Measurements from ENCODE around the gene TCEA2.

The TCEA2 gene

DNA sequence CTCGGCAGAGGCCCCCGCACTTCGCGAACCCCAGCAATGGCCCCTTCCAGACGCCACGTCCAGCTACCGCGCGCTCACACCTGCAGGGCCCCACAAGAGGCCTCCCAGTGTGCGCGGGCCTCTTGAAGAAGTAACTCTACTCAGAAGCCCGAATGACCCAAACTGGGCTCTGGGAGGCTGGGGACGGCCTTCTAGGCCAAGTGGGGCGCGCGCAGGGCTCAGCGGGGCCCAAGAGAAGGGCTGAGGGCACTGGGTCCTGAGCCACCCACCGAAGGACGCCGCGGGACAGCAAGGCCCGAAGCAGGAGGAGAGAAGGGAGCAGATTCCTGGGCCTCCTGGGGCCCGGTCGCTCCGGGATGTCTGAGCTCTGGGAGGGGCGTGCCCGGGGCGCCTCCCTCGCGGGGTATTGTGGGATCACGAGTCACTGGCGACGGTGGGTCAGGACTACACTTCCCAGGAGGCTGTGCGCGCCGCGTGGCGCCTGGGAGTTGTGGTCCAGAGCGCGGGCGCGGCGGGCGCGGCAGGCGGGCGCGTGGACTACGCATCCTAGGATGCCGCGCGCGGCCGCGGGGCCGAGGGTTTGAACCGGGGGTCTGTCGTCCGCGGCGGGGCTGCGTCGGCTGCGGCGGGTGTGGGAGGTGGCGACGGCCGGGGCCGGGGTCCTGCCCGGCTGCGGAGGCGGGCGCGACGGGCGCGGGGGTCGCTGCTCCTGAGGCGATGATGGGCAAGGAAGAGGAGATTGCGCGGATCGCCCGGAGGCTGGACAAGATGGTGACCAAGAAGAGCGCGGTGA, at the start of gene TCEA2:
TSS of gene TCEA2 (plus strand) at position 603 of the 793 bp plus-strand sequence. CDS start at position 718, 115 bp downstream.
- peaks cover 53% of the 10 kb centered on the region for H3K4me1 Mint-ChIP-seq
- peak; percentile 92 for ATAC-seq
- no peaks in the 10 kb centered on the region for H3K36me3 Mint-ChIP-seq
- H3K27me3 Mint-ChIP-seq, result no peaks in the 10 kb centered on the region
- peak within 1 kb of the TSS; percentile 86 for H3K27ac Mint-ChIP-seq
- H3K4me3 Mint-ChIP-seq, result peak within 1 kb of the TSS; percentile 93
- H3K9me3 Mint-ChIP-seq, result no peaks in the 10 kb centered on the region

DNA sequence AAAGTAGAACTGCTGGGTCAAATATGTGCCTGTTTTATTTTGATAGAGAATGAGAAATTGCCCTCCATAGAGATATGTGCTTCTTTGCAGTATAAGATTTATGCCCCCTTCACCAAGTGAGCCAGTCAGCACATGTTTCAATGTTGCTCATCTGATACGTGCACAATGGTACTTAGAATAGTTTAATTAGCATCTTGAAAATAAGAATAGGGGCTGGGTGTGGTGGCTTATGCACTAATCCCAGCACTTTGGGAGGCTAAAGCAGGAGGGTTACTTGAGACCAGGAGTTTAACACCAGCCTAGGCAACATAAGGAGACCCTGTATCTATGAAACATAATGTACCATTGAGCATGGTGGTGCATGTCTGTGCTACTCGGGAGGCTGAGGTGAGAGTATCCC, 47.4 kb upstream of the TCEA2 start:
- Mint-ChIP-seq H3K27me3 (no peaks in the 10 kb centered on the region), H3K9me3 (no peaks in the 10 kb centered on the region), H3K36me3 (peaks cover 67% of the 10 kb centered on the region), H3K27ac (no peak overlapping the region), H3K4me1 (no peaks in the 10 kb centered on the region), H3K4me3 (no peak overlapping the region)
- no peak for ATAC-seq

DNA sequence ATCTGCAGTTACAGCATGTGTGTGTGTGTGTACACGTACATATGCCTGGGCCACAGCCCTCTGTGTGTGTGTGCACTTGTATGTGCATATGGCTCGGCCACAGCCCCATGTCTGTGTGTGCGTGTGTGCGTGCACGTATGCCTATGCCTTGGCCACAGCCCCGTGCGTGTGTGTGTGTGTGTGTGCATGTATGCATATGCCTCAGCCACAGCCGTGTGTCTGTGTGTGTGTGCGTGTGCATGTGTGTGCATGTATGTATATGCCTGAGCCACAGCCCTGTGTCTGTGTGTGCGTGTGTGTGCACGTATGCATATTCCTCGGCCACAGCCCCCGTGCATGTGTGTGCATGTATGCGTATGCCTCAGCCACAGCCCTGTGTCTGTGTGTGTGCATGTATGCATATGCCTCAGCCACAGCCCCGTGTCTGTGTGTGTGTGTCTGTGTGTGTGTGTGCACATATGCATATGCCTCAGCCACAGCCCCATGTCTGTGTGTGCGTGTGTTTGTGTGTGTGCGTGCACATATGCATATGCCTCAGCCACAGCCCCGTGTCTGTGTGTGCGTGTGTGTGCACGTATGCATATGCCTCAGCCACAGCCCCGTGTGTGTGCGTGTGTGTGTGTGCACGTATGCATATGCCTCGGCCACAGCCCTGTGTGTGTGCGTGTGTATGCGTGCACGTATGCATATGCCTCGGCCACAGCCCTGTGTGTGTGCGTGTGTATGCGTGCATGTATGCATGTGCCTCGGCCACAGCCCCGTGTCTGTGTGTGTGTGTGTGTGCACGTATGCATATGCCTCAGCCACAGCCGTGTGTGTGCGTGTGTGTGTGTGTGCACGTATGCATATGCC, 41.6 kb upstream of the TCEA2 start:
- no peak overlapping the region for H3K27ac Mint-ChIP-seq
- no peaks in the 10 kb centered on the region for H3K9me3 Mint-ChIP-seq
- peaks cover 65% of the 10 kb centered on the region for H3K36me3 Mint-ChIP-seq
- no peak for ATAC-seq
- H3K4me3 Mint-ChIP-seq, result no peak overlapping the region
- no peaks in the 10 kb centered on the region for H3K27me3 Mint-ChIP-seq
- H3K4me1 Mint-ChIP-seq, result no peaks in the 10 kb centered on the region

DNA sequence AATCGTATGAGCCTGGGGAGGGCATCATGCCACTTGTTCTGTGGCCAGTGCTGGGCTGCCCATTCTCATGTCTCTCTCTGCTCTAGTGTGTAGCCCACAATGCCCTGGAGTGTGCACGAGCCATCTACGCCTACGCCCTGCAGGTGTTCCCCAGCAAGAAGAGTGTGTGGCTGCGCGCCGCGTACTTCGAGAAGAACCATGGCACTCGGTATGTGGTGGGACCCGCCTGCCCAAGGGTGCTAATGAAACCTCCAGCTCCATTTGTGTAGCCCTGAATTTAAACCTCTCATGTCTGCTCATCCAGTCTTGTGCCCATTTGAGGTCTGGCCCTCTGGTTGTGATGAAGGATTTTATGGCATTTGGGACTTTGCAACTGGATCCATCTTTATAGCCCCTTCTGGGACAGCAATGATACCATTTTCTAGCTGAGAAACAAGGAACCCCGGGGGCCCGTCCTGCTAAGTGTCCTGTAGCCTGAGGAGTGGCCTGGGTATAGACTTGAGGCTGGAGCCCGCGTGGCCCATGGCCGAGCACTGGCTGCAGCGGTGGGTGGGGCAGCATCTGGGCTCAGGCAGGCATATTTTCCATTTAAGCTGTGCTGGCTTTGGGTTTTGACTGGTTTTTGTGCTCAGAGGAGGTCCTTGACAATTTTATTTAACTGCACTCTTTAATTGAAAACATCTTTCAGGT, 40.2 kb upstream of the TCEA2 start:
- no peak overlapping the region for H3K27ac Mint-ChIP-seq
- H3K27me3 Mint-ChIP-seq, result no peaks in the 10 kb centered on the region
- H3K9me3 Mint-ChIP-seq, result no peaks in the 10 kb centered on the region
- H3K36me3 Mint-ChIP-seq, result peaks cover 68% of the 10 kb centered on the region
- no peak overlapping the region for H3K4me3 Mint-ChIP-seq
- no peaks in the 10 kb centered on the region for H3K4me1 Mint-ChIP-seq
- no peak for ATAC-seq

DNA sequence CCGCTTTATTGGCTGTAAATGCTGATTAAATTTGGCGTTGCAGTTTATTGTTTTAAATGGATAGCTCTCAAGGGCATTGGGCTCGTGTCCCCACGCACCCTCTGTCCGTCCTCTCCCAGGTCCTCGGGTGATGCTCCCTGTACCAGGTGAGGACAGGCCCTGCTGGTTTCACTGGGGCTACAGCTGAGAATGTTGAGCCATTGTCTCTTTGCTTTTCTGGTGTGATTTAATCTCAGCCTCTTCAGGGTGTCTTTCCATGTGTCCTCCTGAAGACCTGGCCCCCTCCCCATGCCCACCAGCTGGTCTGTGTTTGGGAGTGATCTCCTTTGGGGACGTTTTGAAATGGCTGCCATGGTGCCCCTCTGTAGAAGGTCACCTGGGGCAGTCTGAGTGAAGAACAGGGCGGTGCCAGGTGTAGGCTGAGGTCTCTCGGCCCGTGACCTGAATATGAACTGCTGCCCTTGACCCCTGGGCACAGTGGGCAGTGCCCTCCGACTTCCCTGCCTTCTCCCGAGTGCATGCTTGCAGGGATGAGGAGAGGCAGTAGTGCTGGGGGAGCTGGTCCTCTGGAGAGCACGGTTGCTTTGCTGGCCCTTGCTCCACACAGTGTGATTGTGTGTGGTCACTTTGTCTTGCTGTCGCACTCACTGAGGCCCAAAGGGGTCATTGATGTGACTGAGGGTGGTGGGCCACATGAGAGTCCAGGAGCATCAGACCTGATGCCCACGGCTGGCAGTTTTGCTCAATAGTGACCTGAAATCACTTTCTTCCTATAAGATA, 39.4 kb upstream of the TCEA2 start:
- no peak overlapping the region for H3K27ac Mint-ChIP-seq
- no peak for ATAC-seq
- no peaks in the 10 kb centered on the region for H3K9me3 Mint-ChIP-seq
- H3K27me3 Mint-ChIP-seq, result no peaks in the 10 kb centered on the region
- no peaks in the 10 kb centered on the region for H3K4me1 Mint-ChIP-seq
- H3K36me3 Mint-ChIP-seq, result peaks cover 71% of the 10 kb centered on the region
- H3K4me3 Mint-ChIP-seq, result no peak overlapping the region

DNA sequence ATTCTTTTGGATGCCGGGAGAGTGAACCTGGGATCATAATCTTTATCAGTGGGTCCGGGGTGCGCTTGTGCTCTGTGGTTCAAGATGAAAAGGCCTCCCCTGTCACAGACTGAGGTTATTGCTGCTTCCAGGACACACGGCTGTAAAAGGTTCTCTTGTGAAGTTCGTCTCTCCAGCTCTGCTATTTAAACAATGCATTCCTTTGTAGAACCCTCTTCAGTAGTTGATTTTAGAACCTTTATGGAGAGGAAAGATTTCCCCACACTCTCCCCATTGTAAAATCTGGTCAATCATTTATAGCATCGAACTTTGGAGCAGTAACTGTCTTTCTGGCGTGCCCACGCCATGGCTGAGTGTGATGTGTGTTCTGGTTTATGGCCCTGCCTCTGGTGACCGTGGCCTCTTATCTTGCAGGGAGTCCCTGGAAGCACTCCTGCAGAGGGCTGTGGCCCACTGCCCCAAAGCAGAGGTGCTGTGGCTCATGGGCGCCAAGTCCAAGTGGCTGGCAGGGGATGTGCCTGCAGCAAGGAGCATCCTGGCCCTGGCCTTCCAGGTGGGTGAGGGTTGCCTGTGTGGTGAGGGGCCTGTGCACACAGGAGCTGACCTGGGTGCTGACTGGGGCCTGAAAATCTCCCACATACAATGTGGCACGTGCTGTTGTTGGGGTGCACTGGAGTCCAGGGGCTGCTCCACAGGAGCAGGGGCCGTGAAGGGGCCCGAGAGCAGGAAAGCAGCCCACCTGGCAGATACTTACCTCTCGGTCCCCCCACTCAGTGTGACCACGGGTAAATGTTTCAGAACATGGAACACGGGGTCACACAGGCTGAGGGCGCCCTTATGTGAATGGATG, 38.6 kb upstream of the TCEA2 start:
- no peak for ATAC-seq
- H3K36me3 Mint-ChIP-seq, result peaks cover 69% of the 10 kb centered on the region
- no peak overlapping the region for H3K27ac Mint-ChIP-seq

DNA sequence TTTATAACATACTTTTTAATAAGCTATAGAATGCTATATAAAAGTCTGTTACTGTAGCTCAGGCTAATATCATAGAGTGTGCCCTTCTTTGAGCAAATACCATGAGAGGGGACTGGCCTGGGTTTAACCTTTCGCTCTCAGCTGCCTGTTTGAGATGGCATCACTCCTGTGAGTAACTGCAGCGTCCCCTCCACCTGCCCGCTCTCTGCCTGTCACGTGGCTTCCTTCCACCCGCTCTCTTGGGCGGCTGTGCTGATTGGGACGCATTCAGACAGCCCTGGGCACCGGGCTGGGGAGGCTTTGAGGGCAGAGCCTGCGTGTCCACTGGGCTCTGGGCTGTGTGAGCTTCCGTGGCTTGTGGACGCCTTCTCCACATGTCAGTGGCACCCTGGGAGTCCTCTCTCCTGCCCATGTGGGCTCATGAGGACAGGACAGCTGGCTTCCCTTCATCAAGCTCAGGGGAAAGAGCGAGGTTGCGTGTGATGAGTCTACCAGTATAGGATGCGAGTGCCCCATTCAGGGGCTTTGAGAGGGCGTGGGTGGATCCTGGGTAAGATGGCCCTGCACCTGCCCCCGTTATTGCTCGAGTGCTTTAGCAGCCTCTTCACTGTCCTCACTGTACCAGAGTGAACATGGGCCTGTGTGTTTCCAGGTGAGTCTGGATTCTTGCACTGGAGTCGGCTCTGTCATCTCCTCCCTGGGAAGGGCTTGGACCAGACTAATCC, 37.7 kb upstream of the TCEA2 start:
- H3K4me1 Mint-ChIP-seq, result no peaks in the 10 kb centered on the region
- no peak for ATAC-seq
- no peaks in the 10 kb centered on the region for H3K9me3 Mint-ChIP-seq
- H3K27ac Mint-ChIP-seq, result no peak overlapping the region
- H3K4me3 Mint-ChIP-seq, result no peak overlapping the region
- H3K36me3 Mint-ChIP-seq, result peaks cover 70% of the 10 kb centered on the region
- H3K27me3 Mint-ChIP-seq, result no peaks in the 10 kb centered on the region

More for the DNA sequence above, 38.6 kb upstream of the TCEA2 start:
- Mint-ChIP-seq H3K9me3 (no peaks in the 10 kb centered on the region), H3K4me3 (no peak overlapping the region), H3K27me3 (no peaks in the 10 kb centered on the region), H3K4me1 (no peaks in the 10 kb centered on the region)

DNA sequence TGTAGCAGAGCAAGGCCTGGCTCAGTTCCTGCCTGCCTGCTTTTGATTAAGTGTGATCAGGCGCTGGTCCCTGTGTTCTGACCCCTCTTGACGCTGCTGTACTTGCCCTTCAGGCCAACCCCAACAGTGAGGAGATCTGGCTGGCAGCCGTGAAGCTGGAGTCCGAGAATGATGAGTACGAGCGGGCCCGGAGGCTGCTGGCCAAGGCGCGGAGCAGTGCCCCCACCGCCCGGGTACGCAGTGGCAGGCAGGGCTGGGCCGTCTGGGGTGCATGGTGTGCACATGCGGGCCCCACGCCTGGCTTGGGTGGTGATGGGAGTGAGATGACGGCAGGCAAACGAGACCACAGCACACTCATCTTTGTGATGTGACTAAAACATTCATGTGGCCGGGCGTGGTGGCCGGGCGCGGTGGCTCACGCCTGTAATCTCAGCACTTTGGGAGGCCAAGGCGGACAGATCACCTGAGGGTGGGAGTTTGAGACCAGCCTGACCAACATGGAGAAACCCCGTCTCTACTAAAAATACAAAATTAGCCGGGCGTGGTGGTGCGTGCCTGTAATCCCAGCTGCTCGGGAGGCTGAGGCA, 37.1 kb upstream of the TCEA2 start:
- Mint-ChIP-seq H3K27ac (no peak overlapping the region), H3K36me3 (peaks cover 77% of the 10 kb centered on the region)

DNA sequence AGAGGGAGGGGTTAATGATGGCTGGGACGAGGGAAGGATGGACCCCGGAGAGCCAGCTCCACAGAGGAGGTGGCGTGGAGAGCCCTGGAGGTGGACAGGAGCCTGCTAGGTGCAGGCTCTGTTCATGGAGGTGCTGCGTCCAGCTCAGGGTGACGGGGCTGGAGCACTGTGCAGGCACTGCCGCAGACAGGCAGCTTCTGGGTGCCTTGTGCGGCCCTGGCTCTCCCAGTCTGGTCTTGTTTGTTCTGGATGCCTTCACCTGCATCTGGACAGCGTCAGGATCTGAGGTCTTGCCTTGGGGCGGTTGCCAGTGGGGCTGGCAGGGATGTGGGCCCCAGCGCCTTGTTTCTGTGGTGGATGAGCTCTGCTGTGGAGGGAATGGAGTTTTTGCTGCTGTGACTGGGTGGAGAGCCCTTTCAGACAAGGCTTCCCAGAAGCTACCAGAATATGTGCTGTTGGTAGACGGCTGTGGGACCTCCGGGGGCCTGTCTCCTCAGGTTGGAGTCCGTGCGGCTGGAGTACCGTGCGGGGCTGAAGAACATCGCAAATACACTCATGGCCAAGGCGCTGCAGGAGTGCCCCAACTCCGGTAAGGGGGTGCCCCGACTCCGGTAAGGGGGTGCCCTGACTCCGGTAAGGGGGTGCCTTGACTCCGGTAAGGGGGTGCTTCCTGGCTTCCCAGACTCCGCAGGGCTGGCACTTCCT, 34.9 kb upstream of the TCEA2 start:
- H3K27me3 Mint-ChIP-seq, result no peaks in the 10 kb centered on the region
- no peak overlapping the region for H3K4me3 Mint-ChIP-seq
- no peak for ATAC-seq
- peaks cover 81% of the 10 kb centered on the region for H3K36me3 Mint-ChIP-seq
- no peak overlapping the region for H3K27ac Mint-ChIP-seq
- no peaks in the 10 kb centered on the region for H3K4me1 Mint-ChIP-seq
- no peaks in the 10 kb centered on the region for H3K9me3 Mint-ChIP-seq

More for the DNA sequence above, 37.1 kb upstream of the TCEA2 start:
- no peaks in the 10 kb centered on the region for H3K9me3 Mint-ChIP-seq
- H3K4me1 Mint-ChIP-seq, result no peaks in the 10 kb centered on the region
- no peak overlapping the region for H3K4me3 Mint-ChIP-seq
- H3K27me3 Mint-ChIP-seq, result no peaks in the 10 kb centered on the region
- ATAC-seq, result no peak

DNA sequence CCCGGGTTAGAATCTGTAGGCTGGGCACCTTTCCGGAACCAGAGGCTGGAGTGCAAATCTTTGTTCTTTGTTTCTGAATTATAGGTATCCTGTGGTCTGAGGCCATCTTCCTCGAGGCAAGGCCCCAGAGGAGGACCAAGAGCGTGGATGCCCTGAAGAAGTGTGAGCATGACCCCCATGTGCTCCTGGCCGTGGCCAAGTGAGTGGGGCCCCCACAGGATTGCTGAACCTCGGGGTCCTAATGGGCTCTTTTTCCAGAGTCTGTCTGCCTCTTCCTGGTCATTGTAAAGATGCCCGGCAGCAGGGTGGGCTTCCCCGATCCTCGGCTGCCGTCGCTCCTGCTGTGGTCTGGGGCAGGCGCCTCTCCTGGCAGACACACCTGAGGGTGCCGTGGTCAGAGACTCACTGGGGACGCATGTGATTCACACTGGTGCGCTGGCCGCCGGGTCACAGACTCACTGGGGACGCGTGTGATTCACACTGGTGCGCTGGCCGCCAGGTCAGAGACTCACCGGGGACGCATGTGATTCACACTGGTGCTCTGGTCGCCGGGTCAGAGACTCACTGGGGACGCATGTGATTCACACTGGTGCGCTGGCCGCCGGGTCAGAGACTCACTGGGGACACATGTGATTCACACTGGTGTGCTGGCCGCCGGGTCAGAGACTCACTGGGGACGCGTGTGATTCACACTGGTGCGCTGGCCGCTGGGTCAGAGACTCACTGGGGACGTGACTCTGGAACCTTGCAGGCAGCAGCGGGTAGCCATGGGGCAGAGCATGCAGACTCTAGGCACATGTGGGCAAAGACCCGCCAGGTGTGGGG, 33.5 kb upstream of the TCEA2 start:
- H3K4me3 Mint-ChIP-seq, result no peak overlapping the region
- ATAC-seq, result no peak
- H3K36me3 Mint-ChIP-seq, result peaks cover 81% of the 10 kb centered on the region
- H3K27me3 Mint-ChIP-seq, result no peaks in the 10 kb centered on the region
- H3K4me1 Mint-ChIP-seq, result peaks cover 4% of the 10 kb centered on the region
- H3K27ac Mint-ChIP-seq, result no peak overlapping the region
- H3K9me3 Mint-ChIP-seq, result no peaks in the 10 kb centered on the region

DNA sequence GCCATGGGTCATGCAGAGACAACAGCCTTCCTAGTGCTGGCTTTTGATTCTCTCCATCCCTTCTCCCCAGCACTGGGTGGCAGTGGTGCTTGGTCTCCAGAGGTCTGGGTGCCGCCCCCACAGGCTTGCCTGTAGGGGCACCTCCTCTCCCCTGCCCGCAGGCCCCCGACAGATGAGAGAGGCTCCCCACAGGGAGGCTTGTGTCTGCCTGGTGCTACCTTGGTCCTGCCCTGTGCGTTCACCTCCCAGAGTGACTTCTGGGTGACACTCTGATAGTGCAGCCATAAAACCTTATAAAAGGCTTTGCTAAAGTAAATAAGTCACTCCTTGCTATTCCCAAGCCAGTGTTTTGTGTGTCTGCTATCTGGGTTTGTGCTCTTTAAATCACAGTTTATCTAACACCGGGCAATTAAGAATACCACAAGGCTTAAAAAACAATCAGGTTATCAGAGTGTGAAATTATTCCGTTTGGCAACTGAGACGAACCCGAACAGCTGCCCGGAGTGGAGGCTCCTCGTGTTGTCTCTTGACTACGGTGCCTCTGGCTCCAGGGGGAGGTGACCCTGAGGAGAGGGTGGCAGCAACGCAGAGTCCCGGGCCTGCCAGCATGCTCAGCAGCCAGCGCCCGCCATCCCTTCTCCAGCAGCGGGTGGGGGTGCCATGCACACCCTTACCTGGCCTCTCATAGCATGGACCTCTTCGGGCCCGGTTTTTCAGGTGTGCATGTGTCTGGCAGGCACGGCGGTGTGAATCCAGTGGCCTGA, 32.4 kb upstream of the TCEA2 start:
- Mint-ChIP-seq H3K36me3 (peaks cover 76% of the 10 kb centered on the region), H3K9me3 (no peaks in the 10 kb centered on the region), H3K4me3 (no peak overlapping the region), H3K27me3 (no peaks in the 10 kb centered on the region), H3K4me1 (peaks cover 13% of the 10 kb centered on the region), H3K27ac (no peak overlapping the region)
- no peak for ATAC-seq

Measured in stimulated activated memory B cell treated with anti-CD40 and anti-IgM and Interleukin-4, amounts not matched to agents 10 μg/mL and 1 μg/mL and 100 μg/mL, for 72 hours (primary cell).